Activated naive CD4-positive, alpha-beta T cell treated with anti-CD3 and anti-CD28 coated beads, Interleukin-2, amount 50 U/mL, for 72 hours (primary cell): ENCODE results near the gene SIT1. TPM values are rescaled to one million over a fixed set of nuclear protein-coding genes. Genes with fewer than 3 reads are reported as not detected.
A peak's percentile ranks its signal among the peaks of the same experiment; 100 is the strongest.

Source experiments
- ATAC-seq, 2 donors: fragments of 150-1000 bp; cut with Tn5 transposase; 2 replicates each; pipeline ENCODE4 v1.10.0; 2021; ENCODE audit warnings: mild to moderate bottlenecking in 2 of 2, moderate library complexity in 2 of 2
- DNase-seq, 2 donors: peaks; one replicate each; pipeline ENCODE4 v3.0.0; 2021 to 2022; ENCODE audit warnings: low spot score in 2 of 2
- H3K27ac Mint-ChIP-seq, 2 donors: one replicate each; pipeline ENCODE4 v1.8.0; 2022; ENCODE audit warnings: mild to moderate bottlenecking in 2 of 2, mixed read lengths in 2 of 2
- H3K36me3 Mint-ChIP-seq, 2 donors: one replicate each; pipeline ENCODE4 v1.8.0; 2022; ENCODE audit warnings: mixed read lengths in 2 of 2
- H3K9me3 Mint-ChIP-seq, 2 donors: one replicate each; pipeline ENCODE4 v1.8.0; 2022; ENCODE audit warnings: mixed read lengths in 2 of 2
- total RNA-seq, 2 donors: library from RNA; stranded (reverse); gene quantifications; one replicate each; pipeline ENCODE4 v1.2.3, GENCODE V29; 2022

The SIT1 gene
- total RNA-seq, 2 donors from 2014 or later: 67.8 to 122 TPM

DNA sequence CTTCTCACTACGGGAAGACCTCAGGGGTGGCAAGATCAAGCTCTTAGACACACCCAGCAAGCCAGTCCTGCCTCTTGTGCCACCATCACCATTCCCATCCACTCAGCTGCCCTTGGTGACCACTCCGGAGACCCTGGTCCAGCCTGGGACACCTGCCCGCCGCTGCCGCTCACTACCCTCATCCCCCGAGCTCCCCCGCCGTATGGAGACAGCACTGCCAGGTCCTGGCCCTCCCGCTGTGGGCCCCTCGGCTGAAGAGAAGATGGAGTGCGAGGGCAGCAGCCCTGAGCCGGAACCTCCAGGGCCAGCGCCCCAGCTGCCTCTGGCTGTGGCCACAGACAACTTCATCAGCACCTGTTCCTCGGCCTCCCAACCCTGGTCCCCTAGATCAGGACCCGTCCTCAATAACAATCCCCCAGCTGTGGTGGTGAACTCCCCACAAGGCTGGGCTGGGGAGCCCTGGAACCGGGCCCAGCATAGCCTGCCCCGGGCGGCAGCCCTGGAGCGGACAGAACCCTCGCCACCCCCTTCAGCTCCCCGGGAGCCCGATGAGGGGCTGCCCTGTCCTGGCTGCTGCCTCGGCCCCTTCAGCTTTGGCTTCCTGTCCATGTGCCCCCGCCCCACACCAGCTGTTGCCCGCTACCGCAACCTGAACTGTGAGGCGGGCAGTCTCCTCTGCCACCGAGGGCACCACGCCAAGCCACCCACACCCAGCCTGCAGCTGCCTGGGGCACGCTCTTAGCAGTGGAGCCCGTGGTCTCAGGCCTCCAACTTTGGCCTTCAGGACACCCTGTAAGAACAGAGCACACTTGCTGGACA, 41.5 kb downstream of the SIT1 start:
- no peak for DNase-seq
- Mint-ChIP-seq H3K36me3 (peaks cover 3% of the 10 kb centered on the region in 2 donors), H3K9me3 (no peaks in the 10 kb centered on the region), H3K27ac (no peak overlapping the region)
- no peak for ATAC-seq

- no peak for ATAC-seq
These were observed 42.5 kb downstream of the SIT1 start for GRCh38 chr9:35608221-35608620.

GRCh38 chr9:35606726-35607125, 44.0 kb downstream of the SIT1 start:
- peaks cover 15 to 22% of the 10 kb centered on the region in 2 donors for H3K36me3 Mint-ChIP-seq
- DNase-seq (no peak), ATAC-seq (no peak)
- H3K9me3 Mint-ChIP-seq: peaks cover 0 to 8% of the 10 kb centered on the region in 2 donors
- H3K27ac Mint-ChIP-seq: no peak overlapping the region

More at GRCh38 chr9:35608221-35608620, 42.5 kb downstream of the SIT1 start:
- H3K36me3 Mint-ChIP-seq: peaks cover 13% of the 10 kb centered on the region in 2 donors
- DNase-seq: no peak
- H3K27ac Mint-ChIP-seq: no peak overlapping the region
- H3K9me3 Mint-ChIP-seq: peaks cover 0 to 5% of the 10 kb centered on the region in 2 donors

GRCh38 chr9:35606138-35606504, 44.6 kb downstream of the SIT1 start:
- Mint-ChIP-seq H3K27ac (no peak overlapping the region), H3K36me3 (peaks cover 15 to 22% of the 10 kb centered on the region in 2 donors), H3K9me3 (peaks cover 0 to 8% of the 10 kb centered on the region in 2 donors)
- ATAC-seq (no peak), DNase-seq (no peak)

DNA sequence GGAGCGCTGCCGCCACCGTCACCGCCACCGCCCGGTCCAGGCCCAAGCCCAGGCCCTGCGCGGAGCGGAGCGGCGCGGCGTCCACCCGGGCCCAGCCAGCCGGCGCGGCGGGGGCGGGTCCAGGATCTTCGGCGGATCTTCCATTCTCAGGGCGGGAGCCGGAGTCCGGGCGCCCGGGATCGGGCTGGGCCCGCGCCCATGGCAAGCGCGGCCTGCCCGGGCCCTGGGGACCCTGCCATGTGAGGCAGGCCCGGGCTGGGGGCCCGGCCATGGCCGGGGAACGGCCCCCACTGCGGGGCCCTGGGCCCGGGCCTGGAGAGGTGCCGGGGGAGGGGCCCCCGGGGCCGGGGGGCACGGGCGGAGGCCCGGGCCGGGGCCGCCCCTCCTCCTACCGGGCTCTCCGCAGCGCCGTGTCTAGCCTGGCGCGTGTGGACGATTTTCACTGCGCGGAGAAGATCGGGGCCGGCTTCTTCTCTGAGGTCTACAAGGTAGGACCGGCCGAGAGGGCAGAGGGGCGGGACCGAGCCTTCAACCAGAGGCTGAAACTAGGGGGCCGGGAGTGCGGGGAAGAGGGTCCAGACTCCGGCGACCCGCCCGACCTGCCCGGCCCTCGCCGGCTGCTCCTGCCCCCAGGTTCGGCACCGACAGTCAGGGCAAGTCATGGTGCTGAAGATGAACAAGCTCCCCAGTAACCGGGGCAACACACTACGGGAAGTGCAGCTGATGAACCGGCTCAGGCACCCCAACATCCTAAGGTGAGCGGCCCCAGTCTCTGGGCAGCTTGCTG, 45.2 kb downstream of the SIT1 start:
- ATAC-seq: no peak
- Mint-ChIP-seq H3K27ac (no peak overlapping the region), H3K36me3 (peaks cover 15 to 22% of the 10 kb centered on the region in 2 donors), H3K9me3 (peaks cover 0 to 8% of the 10 kb centered on the region in 2 donors)
- DNase-seq: peak in 1 of 2 donors; percentile 39

- peaks cover 15 to 22% of the 10 kb centered on the region in 2 donors for H3K36me3 Mint-ChIP-seq
- ATAC-seq: peak; percentile 53 to 59
- H3K9me3 Mint-ChIP-seq: peaks cover 0 to 8% of the 10 kb centered on the region in 2 donors
- DNase-seq: peak; percentile 89
- H3K27ac Mint-ChIP-seq: peak within 1 kb of the TSS; percentile 96 to 100
These were observed 46.0 kb downstream of the SIT1 start, which contains the start of gene TESK1 for GRCh38 chr9:35604578-35605350. Gene TESK1, plus strand, starts transcription at chr9:35605262. Its CDS starts 358 bp downstream, at chr9:35605620.

- DNase-seq (peak; percentile 98 to 100), ATAC-seq (peak; percentile 88 to 92)
- Mint-ChIP-seq H3K27ac (peak overlapping the region; percentile 96 to 100), H3K36me3 (peaks cover 15 to 22% of the 10 kb centered on the region in 2 donors), H3K9me3 (peaks cover 0 to 8% of the 10 kb centered on the region in 2 donors)
These were observed 46.6 kb downstream of the SIT1 start for GRCh38 chr9:35603986-35604577.

GRCh38 chr9:35603506-35603985, 47.2 kb downstream of the SIT1 start:
- ATAC-seq: no peak

DNA sequence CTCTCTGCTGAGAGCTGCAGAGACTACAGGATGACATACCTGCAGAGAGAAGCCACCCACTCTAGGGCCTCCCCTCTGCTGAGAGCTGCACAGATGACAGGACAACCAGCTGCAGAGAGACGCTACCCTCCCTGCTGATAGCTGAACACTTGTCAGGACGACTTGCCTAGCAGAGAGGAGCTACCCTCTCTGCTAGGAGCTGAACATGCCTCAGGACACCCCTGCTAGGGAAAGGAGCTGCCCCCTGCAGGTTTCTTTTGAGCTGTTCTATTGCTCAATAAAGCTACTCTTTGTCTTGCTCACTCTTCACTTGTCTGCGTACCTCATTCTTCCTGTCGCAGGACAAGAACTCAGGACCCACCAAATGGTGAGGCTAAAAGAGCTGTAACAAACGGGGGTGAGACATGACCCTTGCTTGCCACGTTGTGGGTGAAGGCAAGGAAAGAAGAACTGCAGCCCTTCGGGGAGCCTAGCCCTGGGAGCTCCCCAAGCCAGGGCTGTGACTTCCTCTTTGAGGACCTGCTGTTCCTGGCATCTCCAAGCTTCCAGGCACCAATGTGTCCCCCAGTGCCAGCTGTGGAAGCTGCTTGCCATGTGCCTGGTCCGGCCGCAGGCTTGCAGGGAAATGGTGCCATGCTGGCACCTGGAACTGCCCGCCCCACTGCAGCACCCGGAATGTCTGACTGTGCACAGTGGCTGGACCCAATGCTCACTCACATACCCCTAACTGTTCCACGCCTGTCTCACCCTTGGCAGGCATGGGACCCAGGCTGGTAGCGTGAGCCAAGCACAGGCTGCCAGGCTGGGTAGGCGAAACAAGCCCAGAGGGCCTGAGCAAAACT, 50.7 kb downstream of the SIT1 start:
- H3K36me3 Mint-ChIP-seq: peaks cover 15 to 22% of the 10 kb centered on the region in 2 donors
- no peak for ATAC-seq
- DNase-seq: no peak
- peaks cover 0 to 12% of the 10 kb centered on the region in 2 donors for H3K9me3 Mint-ChIP-seq
- no peak overlapping the region for H3K27ac Mint-ChIP-seq

More at GRCh38 chr9:35603506-35603985, 47.2 kb downstream of the SIT1 start:
- no peak for DNase-seq
- H3K36me3 Mint-ChIP-seq: peaks cover 15 to 22% of the 10 kb centered on the region in 2 donors
- H3K9me3 Mint-ChIP-seq: peaks cover 0 to 8% of the 10 kb centered on the region in 2 donors
- peak overlapping the region; percentile 96 to 100 for H3K27ac Mint-ChIP-seq

Other genes starting within 250 kb of the SIT1 start
- gene RUSC2, start 160.8 kb downstream of the SIT1 start, total RNA-seq: 1 to 10 TPM; 5.1 to 10.0 TPM
- 10 to 100 TPM; 19.4 to 61.3 TPM for gene TESK1, start 45.7 kb downstream of the SIT1 start, total RNA-seq
- gene CD72, start 32.5 kb downstream of the SIT1 start, total RNA-seq: 10 to 100 TPM; 11.1 to 16.7 TPM
- gene RMRP, start 7.1 kb upstream of the SIT1 start, total RNA-seq: 1,000 to 10,000 TPM; 3,566 to 7,483 TPM
- 10 to 100 TPM; 10.2 to 24.4 TPM for gene CCDC107, start 7.4 kb upstream of the SIT1 start, total RNA-seq
- 10 to 100 TPM; 21.6 to 22.8 TPM for gene ARHGEF39, start 14.3 kb upstream of the SIT1 start, total RNA-seq
- 1 to 10 TPM in 1 of 2 donors, under 1 TPM in 1; 0.73 to 1.1 TPM for gene CA9, start 23.0 kb upstream of the SIT1 start, total RNA-seq
- gene TPM2, start 39.0 kb upstream of the SIT1 start, total RNA-seq: 1 to 10 TPM; 5.2 to 9.3 TPM
- gene TLN1, start 81.3 kb upstream of the SIT1 start, total RNA-seq: 100 to 1,000 TPM; 234 to 334 TPM
- 10 to 100 TPM; 22.8 to 25.3 TPM for gene CREB3, start 81.7 kb upstream of the SIT1 start, total RNA-seq
- 10 to 100 TPM; 23.4 to 57.6 TPM for gene GBA2, start 98.3 kb upstream of the SIT1 start, total RNA-seq
- gene RGP1, start 98.4 kb upstream of the SIT1 start, total RNA-seq: 10 to 100 TPM; 18.4 to 35.1 TPM
- under 1 TPM in 1 of 2 donors, not detected in 1; 0.46 TPM for gene MSMP, start 103.3 kb upstream of the SIT1 start, total RNA-seq
- 10 to 100 TPM in 1 of 2 donors, 1 to 10 TPM in 1; 6.8 to 16.2 TPM for gene NPR2, start 140.7 kb upstream of the SIT1 start, total RNA-seq
- gene SPAG8, start 161.3 kb upstream of the SIT1 start, total RNA-seq: 1 to 10 TPM; 1.0 to 1.3 TPM
- 10 to 100 TPM; 27.2 to 51.8 TPM for gene HINT2, start 164.1 kb upstream of the SIT1 start, total RNA-seq
- not detected for gene FAM221B, start 177.8 kb upstream of the SIT1 start, total RNA-seq
- gene TMEM8B, start 178.3 kb upstream of the SIT1 start, total RNA-seq: 10 to 100 TPM in 1 of 2 donors, 1 to 10 TPM in 1; 4.0 to 11.2 TPM
- gene OR13J1, start 219.5 kb upstream of the SIT1 start, total RNA-seq: not detected